Hepatocyte (in vitro differentiated cells): ENCODE measurements around the gene AGBL1.

Experiments used
- CTCF ChIP-seq: fragments of 200-600 bp; sonication (generic); IDR thresholded peaks from 2 replicates; pipeline ENCODE4 v1.5.1; 2016; ENCODE audit warnings: antibody characterized with exemption, mild to moderate bottlenecking; ENCODE audit not compliant: poor library complexity
- EZH2 ChIP-seq: fragments of 200-600 bp; sonication (generic); IDR thresholded peaks from 2 replicates; pipeline ENCODE4 v1.6.1; 2016; ENCODE audit warnings: antibody characterized with exemption, mild to moderate bottlenecking, borderline replicate concordance
- EZH2phosphoT487 ChIP-seq: fragments of 200-600 bp; sonication (generic); IDR thresholded peaks from one replicate; pipeline ENCODE4 v1.6.1; 2018; ENCODE audit warnings: antibody characterized with exemption, mild to moderate bottlenecking, low read depth, moderate library complexity; ENCODE audit not compliant: unreplicated experiment, severe bottlenecking

- TF ChIP-seq CTCF (no peak), EZH2 (no peak), EZH2phosphoT487 (no peak)
Observed at GRCh38 chr15:86481720-86482119, 402.0 kb downstream of the AGBL1 start.
